K562 (cell line): ENCODE data around the gene RWDD3.

ENCODE experiments used
- POLR2A ChIP-seq: fragments of 450-650 bp; conservative IDR thresholded peaks from 2 replicates; pipeline ENCODE4 v1.6.1; 2016
- SIX5 ChIP-seq, 2 experiments: IDR thresholded peaks; 2 replicates each; pipeline ENCODE4 v1.6.1; 2011; ENCODE audit warnings: low read length in 2 of 2, borderline replicate concordance in 1 of 2, low read depth in 1 of 2, mild to moderate bottlenecking in 1 of 2, moderate library complexity in 1 of 2; ENCODE audit not compliant: insufficient read depth in 1 of 2

GRCh38 chr1:95219407-95219806, 14.6 kb upstream of the RWDD3 start:
- TF ChIP-seq POLR2A (no peak), SIX5 (IDR thresholded peaks at IDR 0.05; ENCODE audit: borderline replicate concordance in 1 of 2, insufficient read depth in 1 of 2, low read depth in 1 of 2, low read length in 2 of 2) (no peak)
